Measurements from ENCODE around the gene TACR2.

TACR2 gene

DNA sequence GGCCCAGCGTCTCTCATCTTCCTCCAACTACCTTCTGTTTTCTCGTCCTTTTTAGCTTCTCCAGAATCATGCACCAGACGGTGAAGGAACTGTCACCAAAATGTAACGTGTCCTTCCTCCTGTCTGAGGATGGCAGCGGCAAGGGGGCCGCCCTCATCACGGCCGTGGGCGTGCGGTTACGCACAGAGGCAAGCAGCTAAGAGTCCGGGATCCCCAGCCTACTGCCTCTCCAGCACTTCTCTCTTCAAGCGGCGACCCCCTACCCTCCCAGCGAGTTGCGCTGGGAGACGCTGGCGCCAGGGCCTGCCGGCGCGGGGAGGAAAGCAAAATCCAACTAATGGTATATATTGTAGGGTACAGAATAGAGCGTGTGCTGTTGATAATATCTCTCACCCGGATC, 15.8 kb downstream of the TACR2 start:
- TF ChIP-seq TARDBP (IDR thresholded peaks at IDR 0.05) = no peak
- no peak for TF ChIP-seq FOXM1 (IDR thresholded peaks at IDR 0.05; ENCODE audit: borderline replicate concordance)
- TF ChIP-seq SP1 (IDR thresholded peaks at IDR 0.05) = no peak
- TF ChIP-seq ELF4 (IDR thresholded peaks at IDR 0.05) = no peak
- TF ChIP-seq, protein P1, sequence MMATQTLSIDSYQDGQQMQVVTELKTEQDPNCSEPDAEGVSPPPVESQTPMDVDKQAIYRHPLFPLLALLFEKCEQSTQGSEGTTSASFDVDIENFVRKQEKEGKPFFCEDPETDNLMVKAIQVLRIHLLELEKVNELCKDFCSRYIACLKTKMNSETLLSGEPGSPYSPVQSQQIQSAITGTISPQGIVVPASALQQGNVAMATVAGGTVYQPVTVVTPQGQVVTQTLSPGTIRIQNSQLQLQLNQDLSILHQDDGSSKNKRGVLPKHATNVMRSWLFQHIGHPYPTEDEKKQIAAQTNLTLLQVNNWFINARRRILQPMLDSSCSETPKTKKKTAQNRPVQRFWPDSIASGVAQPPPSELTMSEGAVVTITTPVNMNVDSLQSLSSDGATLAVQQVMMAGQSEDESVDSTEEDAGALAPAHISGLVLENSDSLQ (IDR thresholded peaks at IDR 0.05) = no peak
- TF ChIP-seq L3MBTL2 (conservative IDR thresholded peaks at IDR 0.05) = no peak
- TF ChIP-seq SUZ12 (IDR thresholded peaks at IDR 0.05) = no peak
- TF ChIP-seq ZNF384 (IDR thresholded peaks at IDR 0.05) = no peak
- no peak for TF ChIP-seq FOXK2 (IDR thresholded peaks at IDR 0.05)
- TF ChIP-seq FOXA1 (IDR thresholded peaks at IDR 0.05) = no peak
- no peak for TF ChIP-seq ARNT (IDR thresholded peaks at IDR 0.05)
- TF ChIP-seq HDGF (IDR thresholded peaks at IDR 0.05; ENCODE audit: borderline replicate concordance) = no peak
- no peak for TF ChIP-seq LEF1 (IDR thresholded peaks at IDR 0.05; ENCODE audit: borderline replicate concordance)
- no peak for TF ChIP-seq CTBP1 (IDR thresholded peaks at IDR 0.05; ENCODE audit: borderline replicate concordance)
- no peak for TF ChIP-seq BHLHE40 (IDR thresholded peaks at IDR 0.05; ENCODE audit: borderline replicate concordance)
- no peak for TF ChIP-seq NFRKB (IDR thresholded peaks at IDR 0.05)
- ChIA-PET CTCF (interaction anchor here (1.1 kb wide), 1 partner anchor 162 kb away, joined by 6 read pairs; no protein-coding TSS in a partner anchor), POLR2A (no interaction called here)
- DNase-seq (ENCODE audit: extremely low spot score) = no peak

DNA sequence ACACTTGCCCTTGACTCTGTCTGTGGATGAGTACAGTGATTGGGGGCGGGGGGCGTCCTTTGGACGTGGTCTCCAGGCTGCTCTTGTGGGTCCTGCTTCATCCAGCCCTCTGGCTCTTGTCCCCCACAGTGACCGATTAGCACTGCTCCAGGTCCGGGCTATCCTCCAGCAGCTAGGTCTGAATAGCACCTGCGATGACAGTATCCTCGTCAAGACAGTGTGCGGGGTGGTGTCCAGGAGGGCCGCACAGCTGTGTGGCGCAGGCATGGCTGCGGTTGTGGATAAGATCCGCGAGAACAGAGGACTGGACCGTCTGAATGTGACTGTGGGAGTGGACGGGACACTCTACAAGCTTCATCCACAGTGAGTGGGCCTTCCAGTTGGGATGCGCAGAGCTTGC, 18.3 kb downstream of the TACR2 start:
- no peak for TF ChIP-seq ZNF384 (IDR thresholded peaks at IDR 0.05)
- TF ChIP-seq CTBP1 (IDR thresholded peaks at IDR 0.05; ENCODE audit: borderline replicate concordance) = no peak
- TF ChIP-seq FOXM1 (IDR thresholded peaks at IDR 0.05; ENCODE audit: borderline replicate concordance) = no peak
- no peak for TF ChIP-seq SUZ12 (IDR thresholded peaks at IDR 0.05)
- TF ChIP-seq SP1 (IDR thresholded peaks at IDR 0.05) = no peak
- TF ChIP-seq FOXA1 (IDR thresholded peaks at IDR 0.05) = no peak
- no peak for TF ChIP-seq NFRKB (IDR thresholded peaks at IDR 0.05)
- no peak for TF ChIP-seq LEF1 (IDR thresholded peaks at IDR 0.05; ENCODE audit: borderline replicate concordance)
- TF ChIP-seq TARDBP (IDR thresholded peaks at IDR 0.05) = no peak
- TF ChIP-seq ELF4 (IDR thresholded peaks at IDR 0.05) = no peak
- TF ChIP-seq ARNT (IDR thresholded peaks at IDR 0.05) = no peak
- TF ChIP-seq, protein P1 (IDR thresholded peaks at IDR 0.05) = no peak
- no peak for TF ChIP-seq BHLHE40 (IDR thresholded peaks at IDR 0.05; ENCODE audit: borderline replicate concordance)
- TF ChIP-seq L3MBTL2 (conservative IDR thresholded peaks at IDR 0.05) = no peak
- TF ChIP-seq FOXK2 (IDR thresholded peaks at IDR 0.05) = no peak
- no peak for DNase-seq (ENCODE audit: extremely low spot score)
- POLR2A ChIA-PET = no interaction called here
- CTCF ChIA-PET = interaction anchor here (0.7 to 0.9 kb wide), 2 partner anchors 9 to 10 kb away, joined by 3 to 5 read pairs; no protein-coding TSS in a partner anchor

DNA sequence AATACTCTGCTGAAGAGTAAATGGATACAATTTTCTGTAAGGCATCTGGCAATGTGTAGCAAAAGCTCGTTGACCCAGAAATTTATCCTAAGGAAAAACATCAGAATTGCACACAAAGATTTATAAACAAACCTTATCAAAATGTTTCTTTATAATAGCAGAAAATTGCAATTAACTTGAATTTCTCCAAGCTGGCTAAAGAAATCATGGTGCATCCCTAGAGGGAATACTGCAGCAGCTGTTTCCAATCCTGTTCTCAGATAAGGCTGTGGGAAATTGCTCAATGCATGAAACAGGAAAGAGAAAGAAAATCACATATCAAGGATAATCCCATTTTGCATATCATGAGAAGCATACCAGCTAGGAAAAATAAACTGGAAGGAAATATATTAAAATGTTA, 18.7 kb downstream of the TACR2 start:
- CTCF ChIA-PET = interaction anchor here (0.7 to 0.9 kb wide), 2 partner anchors 9 to 11 kb away, joined by 3 to 5 read pairs; no protein-coding TSS in a partner anchor
- POLR2A ChIA-PET = no interaction called here
- TF ChIP-seq ARNT (IDR thresholded peaks at IDR 0.05) (no peak), SUZ12 (IDR thresholded peaks at IDR 0.05) (no peak), ELF4 (IDR thresholded peaks at IDR 0.05) (no peak), SP1 (IDR thresholded peaks at IDR 0.05) (no peak), FOXM1 (IDR thresholded peaks at IDR 0.05; ENCODE audit: borderline replicate concordance) (no peak), FOXA1 (IDR thresholded peaks at IDR 0.05) (no peak), ZNF384 (IDR thresholded peaks at IDR 0.05) (no peak)
- no peak for DNase-seq (ENCODE audit: extremely low spot score)

DNA sequence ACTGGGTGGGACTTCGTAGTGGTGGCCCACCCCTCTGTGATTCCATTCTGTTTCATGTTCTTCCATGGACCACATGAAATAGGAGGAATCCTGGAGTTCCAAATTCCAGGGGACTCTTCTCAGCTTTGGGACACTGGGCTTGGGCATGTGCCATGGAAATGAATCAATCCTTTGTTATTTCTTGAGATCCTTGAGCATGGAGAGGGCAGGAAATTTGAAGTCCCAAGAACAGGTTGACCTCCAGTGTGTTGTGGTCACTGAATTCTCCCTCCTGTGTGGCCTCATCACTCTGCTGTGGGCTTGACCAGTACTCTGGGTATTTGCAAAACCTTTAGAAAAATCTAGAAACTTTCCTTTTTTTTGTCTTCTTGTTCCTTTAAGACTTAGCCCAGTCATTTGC, 22.7 kb downstream of the TACR2 start:
- TF ChIP-seq CTBP1 (IDR thresholded peaks at IDR 0.05; ENCODE audit: borderline replicate concordance) (no peak), FOXA1 (IDR thresholded peaks at IDR 0.05) (no peak)
- DNase-seq (ENCODE audit: extremely low spot score) = no peak
- POLR2A ChIA-PET = no interaction called here
- CTCF ChIA-PET = no interaction called here

DNA sequence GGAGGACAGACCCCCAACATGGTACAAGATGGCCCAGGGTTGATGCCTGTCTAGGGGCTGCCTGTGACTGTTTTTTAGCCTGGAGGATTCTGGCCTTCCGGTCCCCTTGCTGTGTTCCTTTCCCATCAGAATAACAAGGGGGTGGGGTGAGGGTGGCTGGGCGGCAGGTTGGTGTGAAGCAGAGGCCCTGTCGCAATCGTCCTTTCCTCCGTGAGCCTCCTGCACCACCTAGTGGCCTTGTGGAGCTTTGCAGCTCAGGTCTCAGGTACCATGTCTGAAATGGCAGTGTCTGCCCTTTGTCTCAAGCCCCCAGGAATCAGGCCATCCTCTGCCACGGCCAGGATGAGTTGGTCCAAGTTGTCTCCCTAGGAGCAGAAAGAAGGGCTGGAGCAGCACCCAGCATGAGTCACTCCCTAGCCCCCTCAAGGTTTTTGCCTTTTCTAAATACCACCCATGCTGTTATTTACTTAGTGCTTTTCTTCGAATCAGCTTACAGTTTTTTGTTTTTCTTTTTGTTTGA, 24.2 kb downstream of the TACR2 start:
- DNase-seq (ENCODE audit: extremely low spot score) = peak; percentile 88
- ChIA-PET CTCF (interaction anchor here (0.6 to 1.6 kb wide), 5 partner anchors 15 to 155 kb away, joined by 3 to 15 read pairs (median 9); no protein-coding TSS in a partner anchor), POLR2A (interaction anchor here (1.3 to 1.7 kb wide), 2 partner anchors 73 to 75 kb away, joined by 3 to 6 read pairs; no protein-coding TSS in a partner anchor)
- TF ChIP-seq BHLHE40 (IDR thresholded peaks at IDR 0.05; ENCODE audit: borderline replicate concordance) (no peak), HDGF (IDR thresholded peaks at IDR 0.05; ENCODE audit: borderline replicate concordance) (no peak), SP1 (IDR thresholded peaks at IDR 0.05) (no peak), ELF4 (IDR thresholded peaks at IDR 0.05) (no peak), TARDBP (IDR thresholded peaks at IDR 0.05) (no peak), ARNT (IDR thresholded peaks at IDR 0.05) (no peak), ZNF384 (IDR thresholded peaks at IDR 0.05) (no peak), FOXK2 (IDR thresholded peaks at IDR 0.05) (no peak), SUZ12 (IDR thresholded peaks at IDR 0.05) (no peak), FOXA1 (IDR thresholded peaks at IDR 0.05) (no peak), NFRKB (IDR thresholded peaks at IDR 0.05) (no peak), L3MBTL2 (conservative IDR thresholded peaks at IDR 0.05) (no peak), LEF1 (IDR thresholded peaks at IDR 0.05; ENCODE audit: borderline replicate concordance) (no peak), CTBP1 (IDR thresholded peaks at IDR 0.05; ENCODE audit: borderline replicate concordance) (no peak)
- TF ChIP-seq, protein P1 (IDR thresholded peaks at IDR 0.05) = no peak

DNA sequence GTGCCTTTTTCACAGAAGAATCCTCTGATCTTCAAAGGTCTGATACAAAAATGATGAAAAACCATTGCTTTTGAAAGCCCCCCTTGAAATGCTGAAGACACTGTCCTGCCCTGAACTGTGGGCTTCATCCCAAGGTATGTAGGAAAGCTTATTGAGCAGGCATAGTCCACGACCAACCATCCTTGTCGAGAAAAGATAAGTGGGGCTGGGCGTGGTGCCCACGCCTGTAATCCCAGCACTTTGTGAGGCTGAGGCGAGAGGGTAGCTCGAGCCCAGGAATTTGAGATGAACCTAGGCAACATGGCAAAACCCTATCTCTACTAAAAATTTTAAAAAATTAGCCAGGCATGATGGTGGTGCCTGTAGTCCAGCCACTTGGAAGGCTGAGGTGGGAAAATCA, 25.6 kb downstream of the TACR2 start:
- CTCF ChIA-PET = interaction anchor here (1.0 to 1.9 kb wide), 2 partner anchors 15 to 17 kb away, joined by 3 to 5 read pairs; no protein-coding TSS in a partner anchor
- DNase-seq (ENCODE audit: extremely low spot score) = no peak
- TF ChIP-seq, protein P1 (IDR thresholded peaks at IDR 0.05) = no peak
- TF ChIP-seq NFRKB (IDR thresholded peaks at IDR 0.05) = no peak
- TF ChIP-seq FOXA1 (IDR thresholded peaks at IDR 0.05) = no peak
- no peak for TF ChIP-seq BHLHE40 (IDR thresholded peaks at IDR 0.05; ENCODE audit: borderline replicate concordance)
- TF ChIP-seq SUZ12 (IDR thresholded peaks at IDR 0.05) = no peak
- TF ChIP-seq ELF4 (IDR thresholded peaks at IDR 0.05) = no peak
- TF ChIP-seq CTBP1 (IDR thresholded peaks at IDR 0.05; ENCODE audit: borderline replicate concordance) = no peak
- no peak for TF ChIP-seq L3MBTL2 (conservative IDR thresholded peaks at IDR 0.05)
- TF ChIP-seq ZNF384 (IDR thresholded peaks at IDR 0.05) = no peak
- TF ChIP-seq SP1 (IDR thresholded peaks at IDR 0.05) = no peak
- TF ChIP-seq ARNT (IDR thresholded peaks at IDR 0.05) = no peak
- no peak for TF ChIP-seq FOXK2 (IDR thresholded peaks at IDR 0.05)
- TF ChIP-seq HDGF (IDR thresholded peaks at IDR 0.05; ENCODE audit: borderline replicate concordance) = no peak
- TF ChIP-seq FOXM1 (IDR thresholded peaks at IDR 0.05; ENCODE audit: borderline replicate concordance) = no peak
- TF ChIP-seq TARDBP (IDR thresholded peaks at IDR 0.05) = no peak
- no peak for TF ChIP-seq LEF1 (IDR thresholded peaks at IDR 0.05; ENCODE audit: borderline replicate concordance)
- POLR2A ChIA-PET = no interaction called here
